Measurements from ENCODE around the gene EPS8L1.
A peak's percentile ranks its signal among the peaks of the same experiment; 100 is the strongest.
"Not testable (repeated sequence)": the region's sequence is repeated elsewhere in the genome, so short reads cannot be mapped to it uniquely, and the experiment has no call there.

The EPS8L1 gene

DNA sequence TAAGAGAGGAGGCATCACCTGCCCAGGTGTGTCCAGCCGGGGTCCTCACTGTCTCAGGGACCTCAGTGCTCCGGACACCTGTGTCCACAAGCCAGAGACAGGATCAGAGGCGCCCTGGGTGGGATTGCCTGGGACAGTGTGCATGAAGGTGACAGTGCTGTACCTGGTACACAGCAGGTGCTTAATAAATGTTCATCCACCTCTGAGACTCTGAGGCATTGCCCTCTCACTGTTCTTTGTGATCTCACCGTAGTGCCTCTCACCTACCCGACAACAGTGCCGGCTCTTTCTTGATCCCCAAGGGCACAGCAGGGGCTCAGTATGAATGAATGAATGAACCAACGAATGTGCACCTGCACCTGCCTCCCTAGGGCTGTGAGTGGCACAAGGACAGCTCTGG is 21.9 kb upstream of the EPS8L1 start:
- no peak for DNase-seq

DNA sequence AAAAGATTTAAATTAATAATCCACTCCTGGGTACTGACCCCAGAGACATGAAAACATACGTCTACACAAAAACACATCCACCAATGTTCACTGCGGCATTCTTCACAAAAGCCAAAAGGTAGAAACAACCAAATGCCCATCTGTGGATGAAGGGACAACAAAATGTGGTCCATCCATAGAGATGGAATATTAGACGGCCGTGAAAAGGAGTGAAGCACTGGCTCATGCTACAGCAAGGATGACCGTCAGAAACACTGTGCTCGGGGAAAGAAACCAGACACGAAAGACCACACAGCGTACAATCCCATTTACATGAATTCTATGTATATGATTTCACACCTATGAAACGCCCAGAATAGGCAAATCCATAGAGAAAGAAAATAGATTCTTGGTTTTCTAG is 18.8 kb upstream of the EPS8L1 start:
- DNase-seq = no peak

DNA sequence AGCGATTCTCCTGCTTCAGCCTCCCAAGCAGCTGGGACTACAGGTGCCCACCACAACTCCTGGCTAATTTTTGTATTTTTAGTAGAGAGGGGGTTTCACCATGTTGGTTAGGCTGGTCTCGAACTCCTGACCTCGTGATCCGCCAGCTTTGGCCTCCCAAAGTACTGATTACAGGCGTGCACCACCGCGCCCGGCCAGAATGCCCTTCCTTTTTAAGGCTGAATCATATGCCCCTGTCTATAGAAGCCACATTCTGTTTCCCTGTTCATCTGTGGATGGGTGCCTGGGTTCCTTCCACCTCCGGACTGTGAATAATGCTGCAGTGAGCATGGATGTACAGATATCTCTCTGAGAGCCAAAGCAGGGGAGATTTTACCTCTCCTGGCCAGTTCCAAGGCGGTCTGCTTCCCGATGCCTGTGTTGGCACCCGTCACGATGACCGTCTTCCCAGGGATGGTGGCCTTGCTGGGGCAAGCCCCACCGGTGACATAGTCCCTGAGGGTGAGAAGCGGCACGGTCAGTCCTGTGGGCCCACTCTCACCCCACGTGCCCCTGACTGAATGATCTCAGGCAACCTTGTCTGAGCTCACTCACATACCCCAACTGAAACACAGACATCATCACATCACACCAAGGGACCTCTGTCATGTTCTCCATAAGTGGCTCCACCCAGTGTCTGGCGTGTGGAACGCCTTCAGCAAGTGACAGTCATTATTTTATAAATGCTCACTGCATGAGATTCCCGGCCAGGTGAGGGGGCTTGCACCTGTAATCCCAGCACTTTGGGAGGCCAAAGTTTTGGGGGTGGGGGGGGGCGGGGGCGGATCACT is 16.7 kb upstream of the EPS8L1 start:
- no peak for DNase-seq

DNA sequence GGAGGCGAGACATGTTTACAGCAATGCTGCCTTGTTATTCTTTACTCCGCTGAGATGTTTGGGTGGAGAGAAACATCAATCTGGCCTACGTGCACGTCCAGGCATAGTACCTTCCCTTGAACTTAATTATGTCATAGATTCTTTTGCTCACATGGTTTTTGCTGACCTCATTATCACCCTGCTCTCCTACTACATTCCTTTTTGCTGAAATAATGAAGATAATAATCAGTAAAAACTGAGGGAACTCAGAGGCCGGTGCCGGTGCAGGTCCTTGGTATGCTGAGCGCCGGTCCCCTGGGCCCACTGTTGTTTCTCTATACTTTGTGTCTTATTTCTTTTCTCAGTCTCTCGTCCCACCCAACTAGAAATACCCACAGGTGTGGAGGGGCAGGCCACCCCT is 15.4 kb upstream of the EPS8L1 start:
- DNase-seq = not testable (repeated sequence)

DNA sequence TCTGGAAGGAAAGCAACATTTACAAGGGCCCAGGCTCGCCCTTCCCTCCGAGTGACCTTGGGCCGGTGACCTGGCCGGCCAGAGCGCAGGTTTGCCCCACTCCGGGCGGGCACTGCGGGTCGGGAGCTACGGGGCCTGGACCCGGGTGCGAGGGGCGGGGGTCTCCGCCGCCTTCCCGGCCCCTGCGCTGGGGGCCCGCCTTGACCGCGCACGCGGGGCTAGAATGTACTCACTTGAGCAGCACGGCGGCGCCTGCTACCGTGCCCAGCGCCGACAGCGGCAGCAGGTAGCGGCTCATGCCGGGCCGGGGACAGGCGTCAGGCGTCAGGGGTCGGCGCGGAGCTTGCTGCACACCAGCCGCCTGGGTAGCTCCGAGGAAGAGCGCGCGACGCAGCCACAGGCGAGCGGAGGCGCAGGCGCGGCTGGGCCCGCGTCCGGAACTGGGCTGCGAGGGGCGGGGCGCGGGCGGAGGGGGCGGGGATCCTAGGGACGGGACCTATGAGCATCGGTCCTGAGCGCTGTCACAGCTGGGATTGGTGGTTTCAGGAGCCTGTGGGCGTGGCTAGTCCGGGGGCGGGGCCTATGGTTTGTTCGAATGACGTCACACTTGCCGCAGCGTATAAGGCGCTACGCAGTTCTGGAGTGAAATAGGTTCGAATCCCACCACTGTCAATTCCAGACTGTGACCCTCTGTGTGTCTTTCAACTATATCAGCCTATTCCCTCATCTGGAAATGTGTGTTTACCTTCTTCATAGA is 12.8 kb upstream of the EPS8L1 start, which contains the start of gene RDH13:
RDH13 (minus strand) TSS at position 414 of the 757 bp plus-strand sequence; CDS start at position 298, 116 bp downstream.
- DNase-seq = peak; percentile 78

DNA sequence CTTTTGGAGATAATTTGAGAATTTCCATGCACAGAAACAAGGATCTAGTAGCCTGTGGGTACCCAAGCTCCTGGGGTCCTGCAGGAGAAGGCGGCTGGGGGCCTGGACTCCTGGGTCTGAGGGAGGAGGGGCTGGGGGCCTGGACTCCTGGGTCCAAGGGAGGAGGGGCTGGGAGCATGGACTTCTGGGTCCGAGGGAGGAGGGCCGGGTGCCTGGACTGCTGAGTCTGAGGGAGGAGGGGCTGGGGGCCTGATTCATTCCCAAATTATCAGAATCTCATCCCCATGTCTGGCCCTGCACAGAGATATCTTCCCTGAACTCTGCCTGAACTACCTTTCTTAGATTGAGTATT is 12.2 kb upstream of the EPS8L1 start:
- DNase-seq = no peak

DNA sequence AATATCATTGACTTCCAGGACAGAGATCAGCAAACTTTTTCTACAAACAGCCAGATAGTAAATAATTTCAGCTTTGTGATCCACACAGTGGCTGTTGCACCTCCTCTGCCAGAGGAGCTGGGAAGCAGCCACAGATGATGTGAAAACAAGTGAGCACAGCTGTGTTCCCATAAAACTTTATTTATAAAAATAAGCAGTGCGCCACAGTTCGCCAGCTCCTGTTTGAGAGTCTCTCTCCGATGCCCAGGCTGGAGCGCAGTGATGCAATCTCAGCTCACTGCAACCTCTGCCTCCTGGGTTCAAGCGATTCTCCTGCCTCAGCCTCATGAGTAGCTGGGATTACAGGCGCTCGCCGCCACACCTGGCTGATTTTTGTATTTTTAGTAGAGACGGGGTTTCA is 10.2 kb upstream of the EPS8L1 start:
- not testable (repeated sequence) for DNase-seq

DNA sequence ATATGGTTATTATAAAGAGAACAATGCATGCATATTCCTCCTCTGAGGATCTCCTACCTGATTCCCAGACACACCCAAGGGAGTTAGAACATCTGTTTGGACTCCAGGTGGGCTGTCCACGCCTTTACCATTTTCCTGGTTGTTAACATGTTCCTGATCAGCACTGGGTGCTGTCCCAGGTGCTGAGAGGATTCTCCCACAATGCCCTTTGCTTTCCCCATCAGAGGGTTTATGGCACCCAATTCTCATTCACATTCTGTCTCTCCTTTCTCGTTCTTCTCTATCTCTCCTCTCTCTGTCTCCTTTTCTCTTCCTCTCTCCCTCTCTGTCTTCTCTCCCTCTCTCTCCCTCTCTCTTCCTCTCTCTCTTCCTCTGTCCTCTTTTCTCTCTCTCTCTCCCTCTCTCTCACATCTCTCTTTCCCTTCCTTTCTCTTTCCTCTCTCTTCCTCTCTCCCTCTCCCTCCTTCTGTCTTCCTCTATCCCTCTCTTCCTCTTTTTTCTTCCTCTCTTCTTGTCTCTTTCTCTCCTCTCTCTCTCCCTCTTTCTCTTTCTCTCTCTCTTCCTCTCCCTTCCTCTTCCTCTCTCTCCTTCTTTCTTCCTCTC is 9.5 kb upstream of the EPS8L1 start:
- DNase-seq = no peak

DNA sequence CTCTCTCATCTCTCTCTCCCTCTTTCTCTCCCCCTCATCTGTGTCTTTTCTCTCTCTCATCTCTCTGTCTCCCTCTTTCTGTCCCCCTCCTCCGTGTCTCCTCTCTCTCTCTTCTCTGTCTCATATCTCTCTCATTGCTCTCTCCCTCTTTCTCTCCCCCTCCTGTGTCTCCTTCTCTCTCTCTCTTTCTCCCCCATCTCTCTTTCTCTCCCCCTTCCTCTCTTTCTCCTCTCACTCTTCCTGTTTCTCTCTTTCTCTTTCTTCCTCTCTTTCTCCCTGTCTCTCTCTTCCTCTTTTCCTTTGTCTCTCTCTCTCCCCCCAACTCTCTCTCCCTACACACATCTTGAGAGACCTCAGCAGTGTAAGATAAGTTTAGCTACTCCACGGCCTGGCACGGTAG is 7.8 kb upstream of the EPS8L1 start:
- no peak for DNase-seq

DNA sequence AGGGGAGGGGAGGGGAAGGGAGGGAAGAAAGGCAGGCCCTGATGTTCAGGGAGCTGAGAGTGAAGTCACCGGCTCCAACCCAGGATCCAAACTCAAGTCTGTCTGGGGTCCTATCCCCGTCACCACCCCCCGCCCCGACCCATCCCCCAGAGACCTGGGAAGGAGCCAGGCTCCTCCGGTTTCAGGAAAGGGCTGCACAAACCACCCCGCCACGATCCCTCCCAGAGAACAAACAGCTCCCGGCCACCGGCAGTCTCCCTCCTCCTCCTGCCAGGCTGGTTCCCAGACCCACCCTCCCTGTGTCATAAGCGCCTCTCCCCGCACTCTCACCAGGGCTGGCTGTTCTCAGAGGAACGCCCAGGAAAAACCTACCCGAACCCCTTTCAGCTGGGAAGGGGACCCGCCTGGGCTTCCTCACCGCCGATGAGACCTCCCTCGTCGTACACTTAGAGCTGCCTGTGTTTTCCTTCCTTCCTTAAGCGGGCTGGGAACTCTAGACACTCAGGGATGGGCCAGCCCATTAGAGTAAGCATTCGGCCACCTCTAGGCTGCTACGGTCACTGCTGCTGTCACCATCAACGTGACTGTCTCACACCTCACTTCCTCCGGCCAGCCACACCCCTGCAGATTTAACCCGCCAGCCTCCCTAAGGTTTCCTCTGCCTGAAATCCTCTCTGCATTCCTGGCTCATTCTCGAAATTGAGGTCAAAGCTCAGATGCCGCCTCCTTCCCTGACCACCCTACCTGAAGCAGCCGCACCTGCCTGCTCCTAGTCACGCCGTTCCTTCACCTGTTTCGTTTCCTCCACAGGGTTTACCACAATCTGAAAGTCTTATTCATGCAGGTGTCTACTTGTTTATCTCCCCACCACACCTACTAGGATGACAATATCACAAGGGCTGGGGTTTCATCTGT is 6.5 kb upstream of the EPS8L1 start:
- DNase-seq = no peak

DNA sequence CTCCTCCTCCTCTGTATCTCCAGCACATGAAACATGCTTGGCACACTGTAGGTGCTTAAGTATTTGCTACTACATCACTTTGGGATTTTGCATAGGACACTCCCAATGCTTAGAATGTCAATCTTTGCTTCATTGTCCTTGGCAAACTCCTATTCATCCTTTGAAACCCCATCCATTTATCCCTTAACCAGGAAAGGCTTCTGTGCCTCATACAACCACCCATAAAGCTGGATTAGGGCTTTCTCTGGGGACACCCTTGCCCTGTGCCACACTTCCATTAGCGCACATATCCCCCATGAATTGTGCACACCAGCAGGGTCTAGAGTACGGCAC is 5.8 kb upstream of the EPS8L1 start:
- DNase-seq = no peak

DNA sequence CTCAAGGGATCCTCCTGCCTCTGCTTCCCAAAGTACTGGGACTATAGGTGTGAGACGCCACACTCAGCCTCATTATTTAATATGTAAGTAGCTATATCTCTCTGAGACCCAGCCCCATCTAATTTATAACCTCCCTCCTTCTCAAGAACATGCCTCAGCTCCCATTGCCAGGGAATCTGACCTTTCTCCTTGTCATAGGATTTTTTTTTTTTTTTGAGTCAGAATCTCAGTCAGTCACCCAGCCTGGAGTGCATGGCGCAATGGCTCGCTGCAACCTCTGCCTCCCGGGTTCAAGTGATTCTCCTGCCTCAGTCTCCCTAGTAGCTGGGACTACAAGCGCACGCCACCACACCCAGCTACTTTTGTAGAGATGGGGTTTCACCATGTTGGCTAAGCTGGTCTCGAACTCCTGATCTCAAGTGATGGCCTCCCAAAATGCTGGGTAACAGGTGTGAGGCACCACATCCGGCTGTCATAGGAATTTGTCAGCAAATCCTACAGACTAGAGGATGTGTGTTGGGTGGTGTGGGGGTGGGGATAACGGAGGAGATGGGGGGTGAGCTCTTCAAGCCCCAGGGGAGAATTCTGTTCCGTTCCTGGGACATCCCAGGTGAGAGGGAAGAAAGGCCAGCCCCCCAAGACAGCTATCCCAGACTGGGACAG is 5.1 kb upstream of the EPS8L1 start:
- no peak for DNase-seq

DNA sequence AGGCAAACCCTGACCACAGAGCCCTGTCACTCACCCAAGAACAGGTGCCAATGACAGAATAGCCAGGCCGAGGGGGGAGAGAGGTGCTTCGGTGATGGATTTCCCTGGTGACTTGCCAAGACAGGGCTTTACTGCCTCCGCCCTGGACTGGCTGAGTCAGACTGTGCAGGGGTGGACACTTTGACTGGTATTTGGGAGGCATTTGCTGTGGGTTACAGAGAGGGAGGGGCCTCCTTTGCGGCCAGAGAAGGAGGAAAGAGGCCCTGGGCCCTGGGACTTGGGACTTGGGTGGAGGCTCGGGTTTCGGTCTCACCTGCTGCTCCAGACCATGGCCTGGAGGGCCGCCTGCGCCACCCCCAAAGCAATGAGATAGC is 4.6 kb upstream of the EPS8L1 start:
- DNase-seq = no peak

DNA sequence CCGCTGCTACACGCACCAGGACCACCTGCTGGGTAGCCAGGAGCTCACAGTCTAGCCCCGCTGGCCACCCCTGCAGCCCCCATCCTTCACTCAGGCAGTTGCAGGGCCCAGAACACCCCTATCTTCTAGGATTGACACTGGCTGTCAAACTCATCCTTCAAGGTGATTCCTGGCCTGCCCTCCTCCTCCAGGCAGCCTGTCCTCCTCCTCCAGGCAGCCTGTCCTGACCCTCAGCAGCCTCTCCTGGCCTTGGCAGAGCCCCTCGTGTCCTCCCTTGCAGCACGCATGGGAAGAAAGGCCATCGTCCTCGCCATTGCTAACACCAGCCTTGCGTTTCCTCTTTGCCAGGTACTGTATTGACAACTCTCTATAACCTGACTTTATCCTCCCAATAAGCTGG is 3.8 kb upstream of the EPS8L1 start:
- DNase-seq = no peak

DNA sequence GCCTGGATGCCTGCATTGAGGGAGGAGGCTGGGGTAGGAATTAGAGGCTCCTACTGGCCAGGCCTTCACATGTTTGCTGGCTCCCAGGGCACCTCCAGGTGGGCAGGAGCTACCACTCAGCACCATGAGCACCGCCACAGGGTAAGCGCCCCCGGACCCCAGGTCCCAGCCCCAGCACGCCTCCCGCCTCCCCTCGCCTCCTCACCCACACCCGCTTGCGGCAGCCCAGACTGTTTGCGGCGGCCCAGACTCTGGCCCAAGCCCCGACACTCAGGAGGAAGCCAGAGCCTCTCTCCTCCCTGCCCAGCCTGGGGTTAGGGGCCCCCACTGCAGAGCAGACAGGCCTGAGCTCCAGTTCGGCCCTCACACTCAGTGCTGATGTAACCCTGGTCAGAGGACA is 652 bp downstream of the EPS8L1 start:
- no peak for DNase-seq

DNA sequence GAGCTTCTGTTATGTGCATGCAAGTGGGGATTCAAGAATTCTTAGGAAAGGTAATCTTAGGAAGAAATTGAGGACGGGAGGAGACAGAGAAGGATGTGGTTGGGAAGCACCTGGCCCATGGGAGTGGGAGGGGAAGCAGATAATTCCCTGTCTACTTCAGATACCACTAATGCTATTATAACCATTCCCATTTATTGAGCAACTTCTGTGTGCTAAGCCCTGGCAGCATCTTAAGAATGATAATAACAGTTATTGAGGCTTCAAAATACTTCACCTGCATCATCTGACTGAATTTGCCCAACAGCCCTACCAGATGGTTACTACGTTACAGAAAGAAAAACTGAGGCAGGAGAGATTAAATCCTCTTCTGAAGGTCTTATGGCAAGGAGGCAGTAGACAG is 1.4 kb downstream of the EPS8L1 start:
- no peak for DNase-seq

DNA sequence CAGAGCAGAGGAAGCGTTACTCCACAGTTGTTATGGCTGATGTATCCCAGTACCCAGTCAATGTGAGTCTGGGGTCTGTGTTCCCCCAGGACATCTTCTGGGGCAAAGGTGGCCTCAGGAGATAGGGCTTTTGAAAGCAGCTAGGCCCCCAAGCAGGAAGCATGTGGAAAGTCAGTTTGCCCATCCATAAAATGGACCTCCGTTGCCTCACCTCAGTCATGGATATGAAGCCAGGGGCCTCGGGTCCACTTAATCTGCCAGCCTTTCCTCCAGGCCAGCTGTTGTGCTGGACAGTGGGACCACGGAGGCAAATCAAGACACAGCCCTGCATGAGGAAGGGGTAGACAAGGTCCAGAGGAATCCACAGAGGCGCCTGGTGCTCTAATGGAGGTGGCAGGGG is 3.3 kb downstream of the EPS8L1 start:
- no peak for DNase-seq

DNA sequence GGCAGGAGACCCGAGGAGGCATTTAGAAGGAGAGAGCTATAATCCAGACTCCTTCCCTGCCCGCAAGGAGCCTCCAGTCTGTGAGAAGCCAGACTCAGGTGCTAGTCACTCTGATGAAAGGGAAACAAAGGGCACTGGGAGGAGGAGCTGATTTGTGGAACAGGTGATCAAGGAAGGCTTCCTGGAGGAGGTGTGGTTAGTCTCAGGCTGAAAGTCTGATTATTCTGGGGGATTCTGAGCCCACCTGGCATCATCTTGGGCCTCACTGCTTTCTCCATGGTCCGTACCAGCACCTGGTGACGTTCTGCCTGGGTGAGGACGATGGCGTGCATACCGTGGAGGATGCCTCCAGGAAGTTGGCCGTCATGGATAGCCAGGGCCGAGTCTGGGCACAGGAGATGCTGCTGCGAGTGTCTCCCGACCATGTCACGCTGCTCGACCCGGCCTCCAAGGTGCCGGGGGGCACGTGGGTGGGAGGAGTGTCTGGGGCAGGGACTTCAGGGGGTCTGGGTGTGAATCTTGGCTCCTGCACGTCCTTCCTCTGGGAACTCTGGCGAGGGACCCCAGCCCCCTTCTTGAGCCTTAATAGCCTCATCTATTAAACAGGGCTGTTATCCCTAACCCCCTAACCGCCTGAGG is 3.9 kb downstream of the EPS8L1 start:
- no peak for DNase-seq

DNA sequence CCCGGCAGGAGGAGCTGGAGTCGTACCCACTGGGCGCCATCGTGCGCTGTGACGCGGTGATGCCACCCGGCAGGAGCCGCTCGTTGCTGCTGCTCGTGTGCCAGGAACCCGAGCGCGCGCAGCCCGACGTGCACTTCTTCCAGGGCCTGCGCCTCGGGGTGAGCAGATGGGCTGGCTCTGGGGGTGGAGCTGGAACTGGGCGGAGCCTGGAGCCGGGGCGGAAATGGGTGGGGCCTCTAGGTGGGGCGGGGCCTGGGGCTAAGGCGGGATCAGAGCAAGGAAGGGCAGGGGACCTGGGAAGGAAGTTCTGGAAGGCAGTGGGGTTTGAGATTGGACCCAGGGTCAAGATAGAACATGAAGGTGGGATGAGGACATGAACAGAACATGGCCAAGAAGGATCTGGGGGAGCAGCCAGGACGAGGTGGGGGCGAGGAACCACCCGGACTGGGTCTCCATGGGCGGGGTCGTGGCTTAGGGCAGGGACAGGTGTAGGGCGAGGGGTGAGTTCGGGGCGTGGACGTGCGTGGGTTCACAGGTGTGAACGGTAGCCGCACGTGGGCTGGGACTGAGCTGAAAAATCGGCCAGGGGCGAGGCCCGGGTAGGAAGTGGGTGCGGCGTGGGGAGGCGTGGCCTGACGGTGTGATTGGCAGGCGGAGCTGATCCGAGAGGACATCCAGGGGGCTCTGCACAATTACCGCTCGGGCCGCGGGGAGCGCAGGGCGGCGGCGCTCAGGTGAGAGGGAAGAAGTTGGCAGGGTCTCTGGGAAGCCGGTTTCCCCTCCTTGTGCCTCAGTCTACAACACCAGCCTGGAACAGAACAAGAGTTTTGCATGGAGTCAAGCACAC is 4.7 kb downstream of the EPS8L1 start:
- DNase-seq = no peak

DNA sequence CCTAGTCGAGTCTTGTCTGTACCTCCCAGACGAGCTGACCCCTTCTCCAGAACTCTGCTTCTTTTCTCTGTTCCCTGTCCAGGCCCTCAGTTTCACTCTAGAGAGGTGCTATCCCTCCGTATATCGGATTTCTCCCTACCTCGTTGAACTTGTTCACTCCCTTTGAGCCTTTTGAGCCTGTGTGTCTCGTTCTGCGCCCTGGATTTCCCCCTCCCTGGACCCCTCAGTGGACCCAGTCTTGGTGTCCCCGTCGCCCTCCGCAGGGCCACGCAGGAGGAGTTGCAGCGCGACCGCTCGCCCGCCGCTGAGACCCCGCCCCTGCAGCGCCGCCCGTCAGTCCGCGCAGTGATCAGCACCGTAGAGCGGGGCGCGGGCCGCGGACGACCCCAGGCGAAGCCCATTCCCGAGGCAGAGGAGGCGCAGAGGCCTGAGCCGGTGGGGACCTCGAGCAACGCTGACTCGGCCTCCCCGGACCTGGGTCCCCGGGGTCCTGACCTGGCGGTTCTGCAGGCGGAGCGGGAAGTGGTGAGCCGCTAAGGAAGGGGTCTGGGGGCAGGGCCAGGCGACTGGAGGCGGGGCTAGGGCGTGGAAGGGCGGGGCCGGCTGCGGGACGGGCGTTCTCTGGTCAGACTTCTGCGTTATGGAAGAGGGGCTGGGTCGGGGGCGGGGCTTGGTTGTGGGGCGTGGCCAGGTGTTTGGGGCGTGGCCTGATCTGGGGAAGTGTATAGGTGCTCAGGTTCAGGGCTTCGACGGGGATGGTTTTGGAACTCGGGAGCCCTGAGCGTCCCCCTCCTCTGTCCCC is 5.5 kb downstream of the EPS8L1 start:
- no peak for DNase-seq

DNA sequence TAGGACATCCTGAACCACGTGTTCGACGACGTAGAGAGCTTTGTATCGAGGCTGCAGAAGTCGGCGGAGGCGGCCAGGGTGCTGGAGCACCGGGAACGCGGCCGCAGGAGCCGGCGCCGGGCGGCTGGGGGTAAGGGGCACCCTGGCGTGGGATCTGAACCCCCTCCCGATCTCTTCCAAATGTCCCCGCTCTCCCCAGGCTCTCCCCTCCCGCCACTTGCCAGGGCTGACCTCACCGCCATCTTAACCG is 6.0 kb downstream of the EPS8L1 start:
- no peak for DNase-seq
